K562 (cell line): ENCODE data around the gene CEBPA. TPM values are rescaled to one million over a fixed set of nuclear protein-coding genes. Genes with fewer than 3 reads are reported as not detected.

Experiments used
- ATAC-seq: fragments of 200-7000 bp; cut with Tn5 transposase; 3 replicates; pipeline ENCODE4 v1.9.1; 2020; ENCODE audit warnings: moderate library complexity
- BruUV-seq: library from RNA; stranded (reverse); fragments of 400-500 nt; replicated peaks from 2 replicates; lab custom pipeline; 2021; lab: Mats Ljungman, UMichigan
- CTCF ChIA-PET: fragments of 300-600 bp; formaldehyde crosslinking; extraction: SDS; loops from one replicate; lab custom pipeline; 2021; ENCODE audit warnings: low intra/inter-chr PET ratio; lab: Yijun Ruan, JAX
- POLR2A ChIA-PET: fragments of 300-600, 350-650 bp; sonication (Branson Sonifier 250); formaldehyde crosslinking; extraction: SDS; loops from one replicate; lab custom pipeline; 2021; ENCODE audit warnings: antibody characterized with exemption, inconsistent platforms; lab: Yijun Ruan, JAX
- DNase-seq, 4 experiments: peaks; one replicate each; pipeline versions ENCODE4 v3.0.0 to v3.0.0-alpha.2; 2011 to 2018; ENCODE audit warnings: low spot score in 3 of 4, mixed read lengths in 3 of 4; ENCODE audit errors: extremely low read depth in 1 of 4
- FAIRE-seq: peaks from 2 replicates; lab custom pipeline; 2011; peaks lifted over from hg19 to GRCh38; lab: Jason Lieb, UNC
- H2AFZ ChIP-seq: 2 replicates; pipeline ENCODE4 v1.6.0; 2011; ENCODE audit warnings: low read depth, low read length, control low read depth, inconsistent platforms
- H3K27ac ChIP-seq: fragments of 200-600 bp; 3 replicates; pipeline ENCODE4 v1.8.0; 2011; ENCODE audit warnings: low read depth, mild to moderate bottlenecking, control low read depth, inconsistent platforms, low read length, moderate library complexity, mixed read lengths; ENCODE audit errors: extremely low read depth
- H3K27me3 ChIP-seq, 2 experiments: fragments of 300-600 bp in 1 of 2; 2 replicates in 1 of 2; 3 replicates in 1 of 2; pipeline versions ENCODE4 v1.6.0 to v1.8.0; 2011; ENCODE audit warnings: inconsistent platforms in 2 of 2, low read length in 2 of 2, mild to moderate bottlenecking in 1 of 2, mixed read lengths in 1 of 2, moderate library complexity in 1 of 2; ENCODE audit not compliant: control insufficient read depth in 2 of 2, insufficient read depth in 2 of 2
- H3K36me3 ChIP-seq: fragments of 300-600 bp; 3 replicates; pipeline ENCODE4 v1.8.0; 2011; ENCODE audit warnings: mild to moderate bottlenecking, low read length, inconsistent platforms; ENCODE audit not compliant: control insufficient read depth, insufficient read depth
- H3K4me1 ChIP-seq, 2 experiments: fragments of 200-600 bp in 1 of 2; replicated peaks in 1 of 2; 2 replicates in 1 of 2; 3 replicates in 1 of 2; pipeline versions ENCODE4 v1.5.1 to v1.8.0; 2011; ENCODE audit warnings: inconsistent platforms in 2 of 2, low read length in 2 of 2, mild to moderate bottlenecking in 1 of 2, mixed read lengths in 1 of 2, moderate library complexity in 1 of 2; ENCODE audit not compliant: control insufficient read depth in 2 of 2, insufficient read depth in 2 of 2
- H3K4me2 ChIP-seq: 2 replicates; pipeline ENCODE4 v1.6.1; 2011; ENCODE audit warnings: low read length, control low read depth, inconsistent platforms, mixed read lengths; ENCODE audit not compliant: insufficient read depth
- H3K4me3 ChIP-seq: fragments of 200-600 bp; sonication (generic), shearing (Covaris generic); 2 replicates; pipeline ENCODE4 v1.5.1; 2016; ENCODE audit warnings: control low read depth, inconsistent platforms
- H3K79me2 ChIP-seq: fragments of 200-600 bp; 3 replicates; pipeline ENCODE4 v1.8.0; 2011; ENCODE audit warnings: low read length, inconsistent platforms; ENCODE audit not compliant: control insufficient read depth, insufficient read depth
- H3K9ac ChIP-seq, 2 experiments: 2 replicates each; pipeline versions ENCODE4 v1.6.0 to v1.6.1; 2011; ENCODE audit warnings: low read depth in 2 of 2, low read length in 2 of 2, control low read depth in 1 of 2, inconsistent platforms in 1 of 2, mild to moderate bottlenecking in 1 of 2, mixed read lengths in 1 of 2; ENCODE audit not compliant: insufficient read depth in 1 of 2
- H3K9me1 ChIP-seq: one replicate; pipeline ENCODE4 v1.6.0; 2011; ENCODE audit warnings: inconsistent platforms, mild to moderate bottlenecking, low read length, moderate library complexity; ENCODE audit not compliant: control insufficient read depth, insufficient read depth
- H3K9me3 ChIP-seq: replicated peaks from 2 replicates; pipeline ENCODE4 v1.5.1; 2011; ENCODE audit warnings: low read depth, low read length, inconsistent platforms; ENCODE audit not compliant: control insufficient read depth, insufficient read depth
- H4K20me1 ChIP-seq: replicated peaks from 2 replicates; pipeline ENCODE4 v1.6.1; 2011; ENCODE audit warnings: low read length, inconsistent platforms, mixed read lengths; ENCODE audit not compliant: control insufficient read depth, insufficient read depth
- CEBPG ChIP-seq, 3 experiments: fragments of 200-800 bp in 1 of 3; sonication (Bioruptor generic) in 1 of 3; sonication (generic) in 1 of 3; formaldehyde crosslinking in 1 of 3; IDR thresholded peaks in 2 of 3; conservative IDR thresholded peaks in 1 of 3; 2 replicates each; pipeline versions ENCODE4 v1.6.1 to v1.8.0; 2016 to 2022; ENCODE audit warnings: missing compliant biosample characterization in 2 of 3, missing genetic modification characterization in 2 of 3, mild to moderate bottlenecking in 1 of 3, missing genetic modification reagents in 1 of 3
- FUS ChIP-seq: fragments of 200-400 bp; formaldehyde crosslinking; optimal IDR thresholded peaks from 2 replicates; pipeline ENCODE3; 2017; ENCODE audit warnings: low read depth, low read length
- HNRNPH1 ChIP-seq: fragments of 200-400 bp; formaldehyde crosslinking; optimal IDR thresholded peaks from 2 replicates; pipeline ENCODE3; 2017; ENCODE audit warnings: low read depth, mild to moderate bottlenecking, low read length, moderate library complexity
- PHF21A ChIP-seq: fragments of 450-650 bp; IDR thresholded peaks from 2 replicates; pipeline ENCODE4 v1.6.1; 2017; ENCODE audit warnings: low read depth, borderline replicate concordance
- ZNF121 ChIP-seq: sonication (generic); formaldehyde crosslinking; conservative IDR thresholded peaks from 2 replicates; pipeline ENCODE4 v1.8.0; 2022; ENCODE audit warnings: missing genetic modification reagents
- WGBS: fragments of 100-300 bp; shearing (Covaris generic); methylation state at CpG from one replicate; pipeline ENCODE4 v1.1.6; 2016; ENCODE audit warnings: low coverage, mixed read lengths; ENCODE audit not compliant: insufficient coverage; ENCODE audit errors: missing lambda C conversion rate; 5-methylcytosine and 5-hydroxymethylcytosine counted together
- in situ Hi-C: fragments of 300-500 bp; cut with MboI; formaldehyde crosslinking; loops from 4 replicates; pipeline ENCODE4 v1.15.0; 2018; ENCODE audit warnings: inconsistent platforms, mixed read lengths
- intact Hi-C: fragments of 100-400 bp; cut with micrococcal nuclease; formaldehyde crosslinking; loops from 2 replicates; pipeline ENCODE4 v1.14.2; 2022
- polyA plus RNA-seq, 8 experiments: library from polyadenylated mRNA; depleted of rRNA in 4 of 8; stranded (reverse) in 5 of 8; unstranded in 3 of 8; fragments of >200 nt; fragmentation: Nextera tagmentation in 2 of 8; fragmentation: Illumina TruSeq in 1 of 8; extraction: Ambion mirVana in 2 of 8; extraction: Trizol in 1 of 8; gene quantifications; 2 replicates each; pipeline versions ENCODE4 v1.2.1 to v1.2.3, GENCODE V29; 2011 to 2014; ENCODE audit warnings: inconsistent platforms in 1 of 8, missing spikeins in 1 of 8
- total RNA-seq, 7 experiments: library from RNA; depleted of rRNA in 6 of 7; stranded (reverse); fragments of >200 nt in 6 of 7; fragmentation: Illumina TruSeq in 2 of 7; extraction: Trizol in 2 of 7; gene quantifications; 2 replicates each; pipeline versions ENCODE4 v1.2.1 to v1.2.3, GENCODE V29; 2011 to 2021; ENCODE audit warnings: low replicate concordance in 1 of 7
- TF ChIP-seq, protein P1 (sequence below): fragments of 200-800 bp; sonication (Bioruptor generic); IDR thresholded peaks from 2 replicates; pipeline ENCODE4 v1.6.1; 2017; ENCODE audit warnings: missing genetic modification characterization, missing compliant biosample characterization

The CEBPA gene
- total and polyA plus RNA-seq, 9 of the 15 experiments (the other 6 are each of a cell fraction or from before 2014, with no cell fraction given): 0.03 to 0.59 (median 0.15) TPM; not detected in 2

GRCh38 chr19:33349319-33350289, 47.3 kb upstream of the CEBPA start:
- CTCF ChIA-PET: no interaction called here
- H2AFZ ChIP-seq: no peak overlapping the region
- H3K36me3 ChIP-seq: no peaks in the 10 kb centered on the region
- no TSS peak for BruUV-seq
- no peak for FAIRE-seq
- in situ Hi-C loops: no loop called here
- H3K9me1 ChIP-seq: no peaks in the 10 kb centered on the region
- ATAC-seq: no peak
- no peak for DNase-seq
- intact Hi-C loops: no loop called here
- POLR2A ChIA-PET: interaction anchor here (1.1 to 2.3 kb wide), 7 partner anchors 9 to 49 kb away, joined by 3 to 11 read pairs (median 6); partner anchors contain the start of gene CEBPG
- no peak overlapping the region for H3K4me2 ChIP-seq
- no peaks in the 10 kb centered on the region for H3K9me3 ChIP-seq
- no peak overlapping the region for H3K4me3 ChIP-seq
- TF ChIP-seq PHF21A (no peak), ZNF121 (CRISPR knock-in tag) (peak; percentile 38; the same call in 1 of the 2 replicates), HNRNPH1 (no peak), FUS (no peak), CEBPG (CRISPR knock-in tag; IDR thresholded peaks at IDR 0.05) (no peak), CEBPG (tag; conservative IDR thresholded peaks at IDR 0.05 in 1 of 2, IDR thresholded peaks at IDR 0.05 in 1 of 2) (peak; percentile 18 to 51; a peak in 2 of 4 replicates)
- TF ChIP-seq, protein P1, sequence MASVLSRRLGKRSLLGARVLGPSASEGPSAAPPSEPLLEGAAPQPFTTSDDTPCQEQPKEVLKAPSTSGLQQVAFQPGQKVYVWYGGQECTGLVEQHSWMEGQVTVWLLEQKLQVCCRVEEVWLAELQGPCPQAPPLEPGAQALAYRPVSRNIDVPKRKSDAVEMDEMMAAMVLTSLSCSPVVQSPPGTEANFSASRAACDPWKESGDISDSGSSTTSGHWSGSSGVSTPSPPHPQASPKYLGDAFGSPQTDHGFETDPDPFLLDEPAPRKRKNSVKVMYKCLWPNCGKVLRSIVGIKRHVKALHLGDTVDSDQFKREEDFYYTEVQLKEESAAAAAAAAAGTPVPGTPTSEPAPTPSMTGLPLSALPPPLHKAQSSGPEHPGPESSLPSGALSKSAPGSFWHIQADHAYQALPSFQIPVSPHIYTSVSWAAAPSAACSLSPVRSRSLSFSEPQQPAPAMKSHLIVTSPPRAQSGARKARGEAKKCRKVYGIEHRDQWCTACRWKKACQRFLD (CRISPR knock-in tag): no peak
- H3K27me3 ChIP-seq: peaks cover 18 to 25% of the 10 kb centered on the region in 2 experiments
- H3K9ac ChIP-seq: no peak overlapping the region
- no peak overlapping the region for H3K27ac ChIP-seq
- H3K4me1 ChIP-seq: peaks cover 0 to 7% of the 10 kb centered on the region in 2 experiments; a peak in 1 of 5 replicates
- 13% methylated on average over 12 of the region's 12 CpGs for WGBS
- H3K79me2 ChIP-seq: no peaks in the 10 kb centered on the region
- no peaks in the 10 kb centered on the region for H4K20me1 ChIP-seq
